GM23338 (cell line): Measurements from ENCODE around the gene MFGE8. TPM values are rescaled to one million over a fixed set of nuclear protein-coding genes. Genes with fewer than 3 reads are reported as not detected.

Experiments used
- ATAC-seq: fragments of 200-7000 bp; cut with Tn5 transposase; 3 replicates; pipeline ENCODE4 v1.9.1; 2020
- DNase-seq: peaks from one replicate; pipeline ENCODE4 v3.0.0-alpha.2; 2015; ENCODE audit warnings: low spot score
- H2AFZ ChIP-seq: fragments of 200-600 bp; sonication (generic); 2 replicates; pipeline ENCODE4 v1.8.0; 2016; ENCODE audit warnings: antibody characterized with exemption, mild to moderate bottlenecking, moderate library complexity
- H3F3A ChIP-seq: fragments of 200-600 bp; sonication (generic); replicated peaks from 2 replicates; pipeline ENCODE4 v1.8.0; 2017; ENCODE audit warnings: antibody characterized with exemption, mixed run types, low read depth
- H3K27ac ChIP-seq: fragments of 200-600 bp; sonication (generic); 2 replicates; pipeline ENCODE4 v1.6.1; 2016; ENCODE audit warnings: low read depth
- H3K27me3 ChIP-seq: fragments of 200-600 bp; sonication (generic); 2 replicates; pipeline ENCODE4 v1.8.0; 2016; ENCODE audit warnings: mild to moderate bottlenecking, mixed run types, moderate library complexity; ENCODE audit not compliant: insufficient read depth
- H3K36me3 ChIP-seq: fragments of 200-600 bp; sonication (generic); 2 replicates; pipeline ENCODE4 v1.8.0; 2016; ENCODE audit warnings: mild to moderate bottlenecking; ENCODE audit not compliant: insufficient read depth
- H3K4me1 ChIP-seq: fragments of 200-600 bp; sonication (generic); 2 replicates; pipeline ENCODE4 v1.8.0; 2016; ENCODE audit warnings: mild to moderate bottlenecking, moderate library complexity; ENCODE audit not compliant: insufficient read depth
- H3K4me2 ChIP-seq: fragments of 200-600 bp; sonication (generic); 2 replicates; pipeline ENCODE4 v1.7.1; 2017; ENCODE audit warnings: mixed run types
- H3K4me3 ChIP-seq: fragments of 200-600 bp; sonication (generic); 2 replicates; pipeline ENCODE4 v1.6.1; 2016; ENCODE audit warnings: mixed run types
- H3K79me2 ChIP-seq: fragments of 200-600 bp; sonication (generic); replicated peaks from 2 replicates; pipeline ENCODE4 v1.8.0; 2017; ENCODE audit warnings: mild to moderate bottlenecking; ENCODE audit not compliant: insufficient read depth
- H3K9me2 ChIP-seq: fragments of 200-600 bp; sonication (generic); 2 replicates; pipeline ENCODE4 v1.8.0; 2017; ENCODE audit not compliant: insufficient read depth
- H4K20me1 ChIP-seq: fragments of 200-600 bp; sonication (generic); replicated peaks from 2 replicates; pipeline ENCODE4 v1.8.0; 2017; ENCODE audit warnings: mild to moderate bottlenecking; ENCODE audit not compliant: insufficient read depth
- H3K27ac Mint-ChIP-seq: 2 replicates; pipeline ENCODE4 v1.8.0; 2020; ENCODE audit warnings: inconsistent platforms, mild to moderate bottlenecking, moderate library complexity, mixed read lengths
- H3K27me3 Mint-ChIP-seq: 3 replicates; pipeline ENCODE4 v1.8.0; 2022; ENCODE audit warnings: low read depth, mild to moderate bottlenecking, moderate library complexity, mixed read lengths, inconsistent platforms; ENCODE audit not compliant: insufficient read depth, poor library complexity
- H3K36me3 Mint-ChIP-seq: 3 replicates; pipeline ENCODE4 v1.8.0; 2021; ENCODE audit warnings: low read depth, mild to moderate bottlenecking, inconsistent platforms, moderate library complexity, mixed read lengths
- H3K4me1 Mint-ChIP-seq: 3 replicates; pipeline ENCODE4 v1.8.0; 2020; ENCODE audit warnings: mild to moderate bottlenecking, inconsistent platforms, mixed read lengths
- H3K4me3 Mint-ChIP-seq: 3 replicates; pipeline ENCODE4 v1.8.0; 2021; ENCODE audit warnings: moderate library complexity, mild to moderate bottlenecking, inconsistent platforms, mixed read lengths
- H3K9me3 Mint-ChIP-seq: 3 replicates; pipeline ENCODE4 v1.8.0; 2020; ENCODE audit warnings: moderate library complexity, mild to moderate bottlenecking, inconsistent platforms, mixed read lengths
- CREB1 ChIP-seq: fragments of 250-450 bp; sonication (Bioruptor Pico); IDR thresholded peaks from 2 replicates; pipeline ENCODE4 v1.5.0; 2020; ENCODE audit warnings: low read depth, mild to moderate bottlenecking, moderate library complexity
- CTCF ChIP-seq, 2 experiments: fragments of 200-600 bp in 1 of 2; sonication (generic) in 1 of 2; conservative IDR thresholded peaks; 2 replicates each; pipeline versions ENCODE4 v1.5.1 to v1.6.1; 2016 to 2017; ENCODE audit warnings: antibody characterized with exemption in 2 of 2, low read depth in 2 of 2, mild to moderate bottlenecking in 2 of 2, moderate library complexity in 1 of 2
- EZH2 ChIP-seq: fragments of 200-600 bp; sonication (generic); IDR thresholded peaks from one replicate; pipeline ENCODE4 v1.8.0; 2017; ENCODE audit warnings: antibody characterized with exemption, mild to moderate bottlenecking, low read depth; ENCODE audit not compliant: unreplicated experiment
- EZH2phosphoT487 ChIP-seq: fragments of 200-600 bp; sonication (generic); IDR thresholded peaks from one replicate; pipeline ENCODE4 v1.8.1; 2018; ENCODE audit warnings: antibody characterized with exemption; ENCODE audit not compliant: unreplicated experiment
- NANOG ChIP-seq: IDR thresholded peaks from 2 replicates; pipeline ENCODE4 v1.6.1; 2016; ENCODE audit warnings: antibody characterized with exemption, borderline replicate concordance
- POLR2AphosphoS5 ChIP-seq: IDR thresholded peaks from 2 replicates; pipeline ENCODE4 v1.6.1; 2016; ENCODE audit warnings: antibody characterized with exemption, low read depth
- STAT1 ChIP-seq: IDR thresholded peaks from one replicate; pipeline ENCODE4 v1.6.1; 2016; ENCODE audit warnings: antibody characterized with exemption; ENCODE audit not compliant: unreplicated experiment
- ZNF114 ChIP-seq: fragments of 250-450 bp; sonication (Bioruptor Pico); IDR thresholded peaks from 2 replicates; pipeline ENCODE4 v1.5.0; 2020; ENCODE audit warnings: mild to moderate bottlenecking, moderate library complexity
- ZNF331 ChIP-seq: fragments of 250-450 bp; sonication (Bioruptor Pico); IDR thresholded peaks from 2 replicates; pipeline ENCODE4 v1.5.0; 2020; ENCODE audit warnings: low read depth, mild to moderate bottlenecking, moderate library complexity
- polyA plus RNA-seq: library from polyadenylated mRNA; unstranded; fragments of >200 nt; fragmentation: Nextera tagmentation; extraction: Ambion mirVana; gene quantifications from 2 replicates; pipeline ENCODE4 v1.2.1, GENCODE V29; 2016
- total RNA-seq: library from RNA; depleted of rRNA; stranded (reverse); fragments of >200 nt; shearing (Covaris generic); gene quantifications from 2 replicates; pipeline ENCODE4 v1.2.3, GENCODE V29; 2014
- TF ChIP-seq, protein P1 (sequence below): fragments of 250-450 bp; sonication (Bioruptor Pico); IDR thresholded peaks from 2 replicates; pipeline ENCODE4 v1.5.0; 2020; ENCODE audit warnings: mild to moderate bottlenecking, moderate library complexity
- TF ChIP-seq, protein P2 (sequence below): IDR thresholded peaks from 2 replicates; pipeline ENCODE4 v1.6.1; 2016; ENCODE audit warnings: antibody characterized with exemption

MFGE8 gene
- total and polyA plus RNA-seq, 2 experiments from 2014 or later, result 279 to 671 TPM

DNA sequence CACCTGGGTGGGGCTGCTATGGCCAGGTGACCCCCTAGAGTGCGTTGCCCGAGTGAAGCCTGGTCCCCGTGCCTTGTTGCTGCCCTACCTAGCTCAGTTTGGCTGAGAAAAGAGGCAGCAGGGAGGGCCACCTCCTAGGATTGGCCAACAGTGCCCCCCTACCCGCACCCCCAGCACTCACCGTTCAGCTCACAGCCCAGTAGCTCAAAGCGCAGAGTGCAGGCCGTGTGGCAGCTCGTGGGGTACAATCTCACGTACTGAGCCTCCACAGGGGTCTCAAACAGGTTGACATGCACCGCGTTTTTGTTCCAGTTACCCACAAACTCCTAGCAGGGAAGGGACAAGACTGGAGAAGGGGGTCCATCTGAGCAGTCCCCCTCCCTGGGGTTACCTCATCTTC lies 7.6 kb downstream of the MFGE8 start:
- H3K36me3 ChIP-seq, result peaks cover 58% of the 10 kb centered on the region
- H4K20me1 ChIP-seq, result peaks cover 46% of the 10 kb centered on the region
- no peak for DNase-seq
- peaks cover 43% of the 10 kb centered on the region for H3F3A ChIP-seq
- no peak overlapping the region for H3K4me3 ChIP-seq
- H3K27me3 ChIP-seq, result no peaks in the 10 kb centered on the region
- Mint-ChIP-seq H3K36me3 (peaks cover 100% of the 10 kb centered on the region), H3K9me3 (no peaks in the 10 kb centered on the region; the same call in 1 of the 3 replicates), H3K27ac (no peak overlapping the region), H3K4me1 (peaks cover 79% of the 10 kb centered on the region), H3K4me3 (no peak overlapping the region), H3K27me3 (peaks cover 26% of the 10 kb centered on the region)
- H3K27ac ChIP-seq, result no peak overlapping the region
- no peak overlapping the region for H3K4me2 ChIP-seq
- H3K9me2 ChIP-seq, result no peaks in the 10 kb centered on the region
- peaks cover 45% of the 10 kb centered on the region for H3K79me2 ChIP-seq
- ATAC-seq, result 0 out of 3 replicates have a peak, but pooled peaks have one; percentile 3
- no peak for TF ChIP-seq CTCF (conservative IDR thresholded peaks at IDR 0.05; ENCODE audit: low read depth in 2 of 2)
- TF ChIP-seq, protein P1, sequence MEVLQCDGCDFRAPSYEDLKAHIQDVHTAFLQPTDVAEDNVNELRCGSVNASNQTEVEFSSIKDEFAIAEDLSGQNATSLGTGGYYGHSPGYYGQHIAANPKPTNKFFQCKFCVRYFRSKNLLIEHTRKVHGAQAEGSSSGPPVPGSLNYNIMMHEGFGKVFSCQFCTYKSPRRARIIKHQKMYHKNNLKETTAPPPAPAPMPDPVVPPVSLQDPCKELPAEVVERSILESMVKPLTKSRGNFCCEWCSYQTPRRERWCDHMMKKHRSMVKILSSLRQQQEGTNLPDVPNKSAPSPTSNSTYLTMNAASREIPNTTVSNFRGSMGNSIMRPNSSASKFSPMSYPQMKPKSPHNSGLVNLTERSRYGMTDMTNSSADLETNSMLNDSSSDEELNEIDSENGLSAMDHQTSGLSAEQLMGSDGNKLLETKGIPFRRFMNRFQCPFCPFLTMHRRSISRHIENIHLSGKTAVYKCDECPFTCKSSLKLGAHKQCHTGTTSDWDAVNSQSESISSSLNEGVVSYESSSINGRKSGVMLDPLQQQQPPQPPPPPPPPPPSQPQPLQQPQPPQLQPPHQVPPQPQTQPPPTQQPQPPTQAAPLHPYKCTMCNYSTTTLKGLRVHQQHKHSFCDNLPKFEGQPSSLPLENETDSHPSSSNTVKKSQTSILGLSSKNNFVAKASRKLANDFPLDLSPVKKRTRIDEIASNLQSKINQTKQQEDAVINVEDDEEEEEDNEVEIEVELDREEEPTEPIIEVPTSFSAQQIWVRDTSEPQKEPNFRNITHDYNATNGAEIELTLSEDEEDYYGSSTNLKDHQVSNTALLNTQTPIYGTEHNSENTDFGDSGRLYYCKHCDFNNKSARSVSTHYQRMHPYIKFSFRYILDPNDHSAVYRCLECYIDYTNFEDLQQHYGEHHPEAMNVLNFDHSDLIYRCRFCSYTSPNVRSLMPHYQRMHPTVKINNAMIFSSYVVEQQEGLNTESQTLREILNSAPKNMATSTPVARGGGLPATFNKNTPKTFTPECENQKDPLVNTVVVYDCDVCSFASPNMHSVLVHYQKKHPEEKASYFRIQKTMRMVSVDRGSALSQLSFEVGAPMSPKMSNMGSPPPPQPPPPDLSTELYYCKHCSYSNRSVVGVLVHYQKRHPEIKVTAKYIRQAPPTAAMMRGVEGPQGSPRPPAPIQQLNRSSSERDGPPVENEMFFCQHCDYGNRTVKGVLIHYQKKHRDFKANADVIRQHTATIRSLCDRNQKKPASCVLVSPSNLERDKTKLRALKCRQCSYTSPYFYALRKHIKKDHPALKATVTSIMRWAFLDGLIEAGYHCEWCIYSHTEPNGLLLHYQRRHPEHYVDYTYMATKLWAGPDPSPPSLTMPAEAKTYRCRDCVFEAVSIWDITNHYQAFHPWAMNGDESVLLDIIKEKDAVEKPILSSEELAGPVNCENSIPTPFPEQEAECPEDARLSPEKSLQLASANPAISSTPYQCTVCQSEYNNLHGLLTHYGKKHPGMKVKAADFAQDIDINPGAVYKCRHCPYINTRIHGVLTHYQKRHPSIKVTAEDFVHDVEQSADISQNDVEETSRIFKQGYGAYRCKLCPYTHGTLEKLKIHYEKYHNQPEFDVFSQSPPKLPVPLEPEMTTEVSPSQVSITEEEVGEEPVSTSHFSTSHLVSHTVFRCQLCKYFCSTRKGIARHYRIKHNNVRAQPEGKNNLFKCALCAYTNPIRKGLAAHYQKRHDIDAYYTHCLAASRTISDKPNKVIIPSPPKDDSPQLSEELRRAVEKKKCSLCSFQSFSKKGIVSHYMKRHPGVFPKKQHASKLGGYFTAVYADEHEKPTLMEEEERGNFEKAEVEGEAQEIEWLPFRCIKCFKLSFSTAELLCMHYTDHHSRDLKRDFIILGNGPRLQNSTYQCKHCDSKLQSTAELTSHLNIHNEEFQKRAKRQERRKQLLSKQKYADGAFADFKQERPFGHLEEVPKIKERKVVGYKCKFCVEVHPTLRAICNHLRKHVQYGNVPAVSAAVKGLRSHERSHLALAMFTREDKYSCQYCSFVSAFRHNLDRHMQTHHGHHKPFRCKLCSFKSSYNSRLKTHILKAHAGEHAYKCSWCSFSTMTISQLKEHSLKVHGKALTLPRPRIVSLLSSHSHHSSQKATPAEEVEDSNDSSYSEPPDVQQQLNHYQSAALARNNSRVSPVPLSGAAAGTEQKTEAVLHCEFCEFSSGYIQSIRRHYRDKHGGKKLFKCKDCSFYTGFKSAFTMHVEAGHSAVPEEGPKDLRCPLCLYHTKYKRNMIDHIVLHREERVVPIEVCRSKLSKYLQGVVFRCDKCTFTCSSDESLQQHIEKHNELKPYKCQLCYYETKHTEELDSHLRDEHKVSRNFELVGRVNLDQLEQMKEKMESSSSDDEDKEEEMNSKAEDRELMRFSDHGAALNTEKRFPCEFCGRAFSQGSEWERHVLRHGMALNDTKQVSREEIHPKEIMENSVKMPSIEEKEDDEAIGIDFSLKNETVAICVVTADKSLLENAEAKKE (CRISPR knock-in tag), result no peak
- TF ChIP-seq NANOG, result no peak
- no peak for TF ChIP-seq ZNF114 (CRISPR knock-in tag)
- no peak for TF ChIP-seq POLR2AphosphoS5
- TF ChIP-seq EZH2, result no peak
- TF ChIP-seq, protein P2, sequence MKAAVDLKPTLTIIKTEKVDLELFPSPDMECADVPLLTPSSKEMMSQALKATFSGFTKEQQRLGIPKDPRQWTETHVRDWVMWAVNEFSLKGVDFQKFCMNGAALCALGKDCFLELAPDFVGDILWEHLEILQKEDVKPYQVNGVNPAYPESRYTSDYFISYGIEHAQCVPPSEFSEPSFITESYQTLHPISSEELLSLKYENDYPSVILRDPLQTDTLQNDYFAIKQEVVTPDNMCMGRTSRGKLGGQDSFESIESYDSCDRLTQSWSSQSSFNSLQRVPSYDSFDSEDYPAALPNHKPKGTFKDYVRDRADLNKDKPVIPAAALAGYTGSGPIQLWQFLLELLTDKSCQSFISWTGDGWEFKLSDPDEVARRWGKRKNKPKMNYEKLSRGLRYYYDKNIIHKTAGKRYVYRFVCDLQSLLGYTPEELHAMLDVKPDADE, result no peak
- TF ChIP-seq EZH2phosphoT487, result no peak
- no peak for TF ChIP-seq STAT1
- TF ChIP-seq ZNF331 (CRISPR knock-in tag), result no peak
- TF ChIP-seq CREB1 (CRISPR knock-in tag), result no peak
- H3K4me1 ChIP-seq, result peaks cover 17% of the 10 kb centered on the region
- H2AFZ ChIP-seq, result no peak overlapping the region
